GDM1 (cell line): Measurements from ENCODE around the gene LBR.
"Not testable (repeated sequence)": the region's sequence is repeated elsewhere in the genome, so short reads cannot be mapped to it uniquely, and the experiment has no call there.

Source experiments
- DNase-seq: peaks from one replicate; lab custom pipeline; 2025; lab: John Stamatoyannopoulos, UW

LBR gene

GRCh38 chr1:225422795-225423517 is 4.9 kb downstream of the LBR start:
- DNase-seq: no peak

DNA sequence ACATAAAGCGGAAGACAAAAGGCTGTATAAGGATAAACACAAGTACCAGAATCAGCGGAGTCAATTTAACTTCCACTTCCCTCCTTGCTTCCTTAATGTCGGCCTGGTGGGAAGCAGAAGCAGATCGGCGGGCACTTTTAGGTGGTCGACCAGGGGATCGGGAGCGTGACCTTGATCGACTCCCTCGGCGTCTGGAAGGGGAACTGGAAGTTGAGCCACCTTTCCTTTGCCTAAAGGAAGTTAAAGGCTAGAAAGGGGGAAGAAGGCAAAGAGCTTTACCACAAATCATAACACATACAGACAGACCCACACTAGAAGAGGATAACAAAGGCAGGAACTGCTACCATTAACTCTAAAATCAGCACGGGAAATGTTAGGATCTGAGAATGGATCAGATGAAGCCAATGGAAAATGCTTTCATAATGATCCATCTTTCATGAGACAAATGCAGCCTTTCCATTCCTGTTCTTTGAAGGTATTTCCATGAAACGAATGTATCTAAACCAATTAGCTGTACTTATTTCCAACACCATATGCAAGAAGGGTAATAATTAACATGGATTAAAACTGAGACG is 5.7 kb downstream of the LBR start:
- no peak for DNase-seq

DNA sequence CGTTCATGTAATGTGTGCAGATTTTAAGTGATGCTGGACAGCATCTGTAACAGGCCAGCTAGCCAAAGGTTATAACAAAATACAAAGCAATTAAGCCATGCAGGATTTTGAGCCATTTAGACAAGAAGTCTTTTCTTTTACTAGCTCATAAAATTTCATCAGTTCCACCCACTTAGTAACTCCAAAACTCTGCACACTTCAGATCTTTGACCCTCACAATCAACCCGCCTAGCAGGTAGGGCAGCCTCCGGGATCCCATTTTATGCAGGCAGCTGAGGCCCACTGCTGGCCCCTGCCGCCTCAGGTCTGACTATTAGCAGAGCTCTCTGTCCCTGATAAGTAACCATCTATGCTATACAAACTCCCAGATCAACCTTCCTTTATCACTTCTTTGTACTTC is 9.2 kb downstream of the LBR start:
- no peak for DNase-seq

GRCh38 chr1:225418059-225418458 is 9.8 kb downstream of the LBR start:
- DNase-seq: no peak

DNA sequence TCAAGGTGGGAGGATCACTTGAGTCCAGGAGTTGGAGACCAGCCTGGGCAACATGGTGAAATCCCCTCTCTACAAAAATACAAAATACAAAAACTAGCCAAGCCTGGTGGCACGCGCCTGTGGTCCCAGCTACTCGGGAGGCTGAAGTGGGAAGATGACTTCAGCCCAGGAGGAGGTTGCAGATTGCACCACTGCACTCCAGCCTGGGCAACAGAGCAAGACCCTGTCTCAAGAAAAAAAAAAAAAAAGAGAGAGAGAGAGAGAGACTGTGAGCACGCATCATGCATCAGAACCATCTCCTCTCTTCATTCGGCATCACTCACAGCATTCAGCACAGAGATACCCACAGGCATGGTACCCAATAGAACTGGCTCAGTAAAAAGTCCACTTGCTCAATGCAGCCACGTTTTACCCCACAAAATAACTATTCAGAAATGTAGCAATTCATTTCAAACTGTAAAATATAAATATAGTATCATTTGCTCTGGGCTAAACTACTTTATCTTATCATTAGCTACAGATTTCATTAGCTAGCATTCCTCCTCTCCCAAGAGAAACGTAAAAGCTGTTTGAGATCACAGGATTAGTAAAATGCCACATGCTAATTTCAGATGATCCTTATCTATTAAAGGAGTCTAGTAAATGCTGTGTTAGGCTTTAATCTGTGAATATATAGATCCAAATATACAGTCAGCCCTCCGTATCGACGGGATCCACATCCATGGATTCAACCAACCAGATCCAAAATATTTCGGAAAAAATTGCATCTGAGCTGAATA is 11.7 kb downstream of the LBR start:
- DNase-seq: no peak

GRCh38 chr1:225415307-225415706 is 12.5 kb downstream of the LBR start:
- DNase-seq: no peak

GRCh38 chr1:225413708-225414375 is 14.0 kb downstream of the LBR start:
- DNase-seq: no peak

GRCh38 chr1:225412803-225413351 is 15.0 kb downstream of the LBR start:
- no peak for DNase-seq

GRCh38 chr1:225412321-225412720 is 15.5 kb downstream of the LBR start:
- DNase-seq: no peak

- DNase-seq: no peak
These were observed 17.8 kb downstream of the LBR start for GRCh38 chr1:225410036-225410435.

DNA sequence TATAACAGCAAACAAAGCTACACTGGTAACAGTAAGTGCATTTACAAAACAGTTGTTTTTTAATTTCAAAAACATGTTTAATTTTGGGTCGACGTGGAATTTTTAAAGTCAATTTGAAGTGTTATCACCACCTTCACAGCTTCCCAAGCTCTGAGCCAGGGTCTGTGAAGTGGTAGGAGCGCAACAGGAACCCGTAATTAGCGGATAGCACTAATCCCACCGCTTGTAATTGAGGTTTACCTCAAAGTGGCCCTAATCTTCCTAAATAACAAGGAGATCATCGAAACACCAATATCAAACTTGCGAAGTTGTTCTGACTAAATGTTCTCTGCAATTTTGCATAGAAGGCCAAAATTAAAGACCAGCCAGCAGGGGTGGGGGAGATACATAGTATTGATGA is 18.8 kb downstream of the LBR start:
- DNase-seq: no peak

GRCh38 chr1:225408249-225408648 is 19.6 kb downstream of the LBR start:
- no peak for DNase-seq

- no peak for DNase-seq
These were observed 20.1 kb downstream of the LBR start for GRCh38 chr1:225407755-225408154.

GRCh38 chr1:225406976-225407725 is 20.7 kb downstream of the LBR start:
- DNase-seq: no peak

DNA sequence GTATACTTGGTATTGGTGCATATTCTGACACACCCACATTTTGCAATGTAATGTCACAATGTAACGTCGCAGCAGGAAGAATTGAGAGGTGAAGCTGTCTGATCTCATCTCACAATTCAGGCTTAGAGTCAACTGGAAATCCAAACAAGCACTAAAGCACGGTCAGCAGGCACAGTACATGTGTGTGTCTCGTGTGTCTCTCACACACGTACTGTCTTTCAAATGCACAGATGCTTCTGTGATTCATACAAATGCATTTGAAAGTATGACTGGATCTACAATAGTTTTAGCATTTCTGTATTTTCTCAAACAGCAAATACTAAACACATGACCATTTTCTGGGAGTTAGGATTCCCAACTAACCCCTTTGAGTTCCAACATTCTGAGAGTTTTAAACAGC is 26.9 kb downstream of the LBR start:
- DNase-seq: no peak

GRCh38 chr1:225396357-225396756 is 31.5 kb downstream of the LBR start:
- no peak for DNase-seq

DNA sequence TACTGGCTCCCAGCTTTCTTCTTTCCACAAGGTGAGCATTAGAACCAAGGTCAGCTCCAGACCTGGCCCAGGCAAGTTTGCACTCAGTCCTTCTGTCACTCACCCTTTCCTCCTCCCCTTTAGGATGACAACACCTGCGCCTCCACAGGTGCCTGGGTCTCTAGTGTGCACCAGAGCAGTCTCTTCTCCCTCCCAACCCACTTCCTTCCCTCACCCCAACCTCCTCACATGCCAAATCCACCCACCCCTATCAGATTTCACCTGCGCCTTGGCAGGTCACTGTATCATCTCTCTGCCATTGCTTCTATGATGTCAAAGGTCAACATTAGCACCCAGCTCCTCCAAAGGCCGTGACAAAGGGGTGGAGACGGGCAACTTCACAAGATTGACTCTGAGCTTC is 38.0 kb downstream of the LBR start:
- DNase-seq: no peak

DNA sequence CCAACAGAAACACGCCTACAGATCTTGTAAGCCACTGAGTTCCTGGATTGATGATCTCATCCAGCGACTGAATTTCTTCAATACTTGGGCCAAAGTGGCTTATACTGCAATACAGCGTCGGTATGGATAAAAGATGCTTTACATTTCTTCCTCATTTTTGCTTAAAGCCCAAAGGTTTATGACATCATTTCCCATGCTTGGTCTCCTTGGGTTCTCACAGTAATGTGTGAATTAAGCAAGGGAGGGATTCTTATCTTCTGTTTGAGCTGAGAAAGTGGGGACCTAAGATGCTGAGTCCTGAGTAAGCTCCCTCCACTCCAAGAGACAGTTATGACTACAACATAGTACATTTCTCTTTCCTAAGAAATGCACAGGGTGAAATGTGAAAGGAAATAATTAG is 39.5 kb downstream of the LBR start:
- DNase-seq: no peak

DNA sequence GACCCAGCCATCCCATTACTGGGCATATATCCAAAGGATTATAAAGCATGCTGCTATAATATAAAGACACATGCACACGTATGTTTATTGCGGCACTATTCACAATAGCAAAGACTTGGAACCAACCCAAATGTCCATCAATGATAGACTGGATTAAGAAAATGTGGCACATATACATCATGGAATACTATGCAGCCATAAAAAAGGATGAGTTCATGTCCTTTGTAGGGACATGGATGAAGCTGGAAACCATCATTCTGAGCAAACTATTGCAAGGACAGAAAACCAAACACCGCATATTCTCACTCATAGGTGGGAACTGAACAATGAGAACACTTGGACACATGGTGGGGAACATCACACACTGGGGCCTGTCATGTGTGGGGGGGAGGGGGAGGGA is 41.0 kb downstream of the LBR start:
- not testable (repeated sequence) for DNase-seq

GRCh38 chr1:225380691-225381090 is 47.1 kb downstream of the LBR start:
- no peak for DNase-seq

DNA sequence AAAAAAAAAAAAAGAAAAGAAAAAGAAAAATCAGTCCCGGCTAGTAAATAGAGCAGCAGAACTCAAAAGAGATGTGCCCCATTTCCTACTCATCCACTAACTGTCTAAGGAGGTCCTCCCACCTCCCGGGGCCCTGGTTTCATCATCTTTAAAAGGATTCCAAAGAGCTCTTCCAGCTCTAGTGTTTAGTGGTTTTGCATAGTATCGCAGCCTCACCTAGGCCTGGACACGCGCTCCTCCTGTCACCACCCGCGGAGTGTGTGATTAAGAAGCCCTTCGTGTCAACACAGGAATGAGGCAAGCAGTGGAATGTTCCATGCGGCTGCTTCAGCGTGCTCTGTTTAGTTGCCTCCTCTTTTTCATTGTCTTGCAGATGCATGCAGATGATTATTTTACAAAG is 49.0 kb downstream of the LBR start:
- no peak for DNase-seq

GRCh38 chr1:225374996-225375395 is 52.8 kb downstream of the LBR start:
- DNase-seq: no peak
